Right lobe of liver (tissue), 6 donors: ENCODE data around the gene CHAC2. TPM values are rescaled to one million over a fixed set of nuclear protein-coding genes. Genes with fewer than 3 reads are reported as not detected.

Source experiments
- ATAC-seq, 4 donors: fragments of 200-7000 bp; cut with Tn5 transposase; one replicate each; pipeline ENCODE4 v1.9.1; 2020; ENCODE audit warnings: mild to moderate bottlenecking in 4 of 4, moderate library complexity in 4 of 4
- DNase-seq, 3 donors: peaks; one replicate each; pipeline ENCODE4 v3.0.0-alpha.2; 2020
- H3K27ac ChIP-seq, 3 donors: fragments of 200-600 bp; one replicate each; pipeline ENCODE4 v1.8.0; 2022
- H3K27me3 ChIP-seq, 2 donors: fragments of 200-600 bp; one replicate each; pipeline ENCODE4 v1.8.0; 2022
- H3K36me3 ChIP-seq, 4 donors: fragments of 200-600 bp; sonication (generic) in 1 of 4; one replicate each; pipeline versions ENCODE4 v1.5.1 to v1.8.0; 2017 to 2022; ENCODE audit warnings: control low read depth in 1 of 4
- H3K4me1 ChIP-seq, 4 donors: fragments of 200-600 bp; sonication (generic) in 1 of 4; one replicate each; pipeline versions ENCODE4 v1.5.1 to v1.8.0; 2017 to 2022; ENCODE audit warnings: control low read depth in 1 of 4
- H3K4me3 ChIP-seq, 3 donors: fragments of 200-600 bp; one replicate each; pipeline ENCODE4 v1.8.0; 2022
- H3K9me3 ChIP-seq, 4 donors: fragments of 200-600 bp; sonication (generic) in 1 of 4; one replicate each; pipeline versions ENCODE4 v1.5.1 to v1.8.0; 2017 to 2022; ENCODE audit warnings: control low read depth in 1 of 4
- POLR2A ChIP-seq: fragments of 450-650 bp; IDR thresholded peaks from one replicate; pipeline ENCODE4 v1.6.1; 2017; ENCODE audit warnings: antibody characterized with exemption, mild to moderate bottlenecking
- WGBS: methylation state at CpG from one replicate; pipeline ENCODE4 v1.1.6; 2018; ENCODE audit warnings: low coverage, low lambda C conversion rate; ENCODE audit not compliant: insufficient coverage; ENCODE audit errors: missing lambda C conversion rate; 5-methylcytosine and 5-hydroxymethylcytosine counted together
- intact Hi-C, 2 donors: fragments of 100-400 bp; cut with DNase I; formaldehyde crosslinking; loops; one replicate each; pipeline versions ENCODE4 v1.11.2 to v1.14.1; 2022
- total RNA-seq, 6 experiments: library from RNA; depleted of rRNA in 2 of 6; stranded (reverse); fragments of >200 nt in 2 of 6; fragmentation: NEBNext Ultra II Directional in 3 of 6; extraction: Animal tissue kit (Norgen Biotek cat#: 25700) in 3 of 6; gene quantifications; one replicate each; pipeline versions ENCODE4 v1.1.0 to v1.2.4, GENCODE V29; 2016 to 2023
- TF ChIP-seq, protein P1 (sequence below), 4 donors: fragments of 200-600 bp in 3 of 4; fragments of 450-650 bp in 1 of 4; IDR thresholded peaks; one replicate each; pipeline versions ENCODE4 v1.5.1 to v1.8.0; 2016 to 2022; ENCODE audit warnings: antibody characterized with exemption in 4 of 4, mild to moderate bottlenecking in 2 of 4
- donor health status: DM: no; HTN: yes; CAD: no.
- donor health status: DM: no; HTN: no; CAD: no.
- donor health status: DM: no; HTN: no; CAD: no.
- donor health status: DM: no; HTN: yes; CAD: no.
- donor health status: DM: no; HTN: yes; CAD: no.

The CHAC2 gene
- total RNA-seq, 6 experiments from 2014 or later: 1.2 to 4.3 (median 2.5) TPM

DNA sequence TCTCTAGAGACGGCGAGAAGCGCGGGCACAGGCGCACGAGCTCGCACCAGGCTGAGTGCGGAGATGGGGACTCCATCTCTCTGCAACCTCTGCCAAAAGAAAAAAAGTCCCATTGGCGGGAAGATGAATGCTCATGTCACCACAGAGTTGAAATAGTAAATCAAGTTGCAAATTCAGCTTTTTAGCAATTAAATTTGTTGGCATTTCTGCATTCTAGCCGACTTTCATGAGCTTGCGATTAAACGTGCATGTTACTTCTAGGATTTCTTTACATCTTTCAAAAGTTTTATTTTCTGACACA lies 588 bp downstream of the CHAC2 start:
- intact Hi-C loops: no loop called here
- TF ChIP-seq POLR2A: no peak
- TF ChIP-seq, protein P1, sequence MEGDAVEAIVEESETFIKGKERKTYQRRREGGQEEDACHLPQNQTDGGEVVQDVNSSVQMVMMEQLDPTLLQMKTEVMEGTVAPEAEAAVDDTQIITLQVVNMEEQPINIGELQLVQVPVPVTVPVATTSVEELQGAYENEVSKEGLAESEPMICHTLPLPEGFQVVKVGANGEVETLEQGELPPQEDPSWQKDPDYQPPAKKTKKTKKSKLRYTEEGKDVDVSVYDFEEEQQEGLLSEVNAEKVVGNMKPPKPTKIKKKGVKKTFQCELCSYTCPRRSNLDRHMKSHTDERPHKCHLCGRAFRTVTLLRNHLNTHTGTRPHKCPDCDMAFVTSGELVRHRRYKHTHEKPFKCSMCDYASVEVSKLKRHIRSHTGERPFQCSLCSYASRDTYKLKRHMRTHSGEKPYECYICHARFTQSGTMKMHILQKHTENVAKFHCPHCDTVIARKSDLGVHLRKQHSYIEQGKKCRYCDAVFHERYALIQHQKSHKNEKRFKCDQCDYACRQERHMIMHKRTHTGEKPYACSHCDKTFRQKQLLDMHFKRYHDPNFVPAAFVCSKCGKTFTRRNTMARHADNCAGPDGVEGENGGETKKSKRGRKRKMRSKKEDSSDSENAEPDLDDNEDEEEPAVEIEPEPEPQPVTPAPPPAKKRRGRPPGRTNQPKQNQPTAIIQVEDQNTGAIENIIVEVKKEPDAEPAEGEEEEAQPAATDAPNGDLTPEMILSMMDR (IDR thresholded peaks at IDR 0.05): no peak
- no peaks in the 10 kb centered on the region for H3K27me3 ChIP-seq
- H3K4me3 ChIP-seq: peak overlapping the region; percentile 72 to 84 (median 73)
- peaks cover 0 to 1% (median 0%) of the 10 kb centered on the region in 4 donors for H3K36me3 ChIP-seq
- no peak for ATAC-seq
- no peaks in the 10 kb centered on the region for H3K9me3 ChIP-seq
- peak overlapping the region in 1 of 3 donors; percentile 75 for H3K27ac ChIP-seq
- H3K4me1 ChIP-seq: peaks cover 0 to 5% (median 2%) of the 10 kb centered on the region in 4 donors
- WGBS: under 1% methylated on average over 12 of the region's 12 CpGs
- no peak for DNase-seq

DNA sequence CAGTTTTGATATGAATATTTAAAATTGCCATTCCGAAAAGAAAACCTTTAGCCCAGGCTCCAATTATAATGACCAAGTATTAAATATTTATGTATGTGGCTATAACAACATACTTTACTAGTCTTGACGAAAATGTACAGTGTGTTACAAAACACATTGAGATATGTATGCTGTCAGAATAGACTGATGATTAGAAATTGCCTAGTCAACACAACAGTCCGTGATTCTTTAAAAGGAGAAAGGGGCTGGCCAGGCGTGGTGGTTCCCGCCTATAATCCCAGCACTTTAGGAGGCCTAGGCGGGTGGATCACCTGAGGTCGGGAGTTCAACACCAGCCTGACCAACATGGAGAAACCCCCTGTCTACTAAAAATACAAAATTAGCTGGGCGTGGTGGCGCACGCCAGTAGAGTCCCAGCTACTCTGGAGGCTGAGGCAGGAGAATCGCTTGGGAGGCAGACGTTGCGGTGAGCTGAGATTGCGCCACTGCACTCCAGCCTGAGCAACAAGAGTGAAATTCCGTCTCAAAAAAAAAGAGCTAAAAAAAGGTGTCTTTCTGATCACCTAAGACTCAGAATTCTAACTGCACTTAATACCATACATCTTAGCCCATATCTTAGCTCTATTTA lies 1.8 kb downstream of the CHAC2 start:
- no peaks in the 10 kb centered on the region for H3K36me3 ChIP-seq
- H3K4me3 ChIP-seq: no peak overlapping the region
- DNase-seq (no peak), ATAC-seq (no peak)
- 80% methylated on average over 9 of the region's 15 CpGs for WGBS
- peaks cover 0 to 5% (median 2%) of the 10 kb centered on the region in 4 donors for H3K4me1 ChIP-seq
- intact Hi-C loops: no loop called here
- no peak for TF ChIP-seq POLR2A
- TF ChIP-seq, protein P1 (IDR thresholded peaks at IDR 0.05): no peak
- H3K9me3 ChIP-seq: no peaks in the 10 kb centered on the region
- no peak overlapping the region for H3K27ac ChIP-seq
- H3K27me3 ChIP-seq: no peaks in the 10 kb centered on the region

DNA sequence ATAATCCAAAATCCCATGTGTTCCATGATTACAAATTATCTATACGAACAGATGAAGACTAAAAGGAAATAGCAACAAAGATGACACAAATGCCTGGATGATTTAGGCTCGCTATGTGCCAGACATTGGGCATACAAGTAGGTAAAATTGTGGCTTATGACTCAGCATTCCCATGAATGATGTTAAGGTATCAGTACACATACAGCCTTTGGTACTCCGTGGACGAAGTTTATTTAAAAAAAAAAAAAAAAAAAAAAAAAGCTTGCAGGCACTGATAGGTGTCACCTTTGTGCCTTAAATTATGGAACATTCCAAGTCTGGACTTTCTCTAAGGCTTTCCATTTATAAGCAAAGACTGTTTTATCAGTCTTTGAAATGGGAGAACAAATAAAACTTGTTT lies 2.7 kb downstream of the CHAC2 start:
- no peaks in the 10 kb centered on the region for H3K27me3 ChIP-seq
- intact Hi-C loops: no loop called here
- no peaks in the 10 kb centered on the region for H3K9me3 ChIP-seq
- WGBS: 84% methylated on average over 4 of the region's 4 CpGs
- TF ChIP-seq, protein P1 (IDR thresholded peaks at IDR 0.05): no peak
- TF ChIP-seq POLR2A: no peak
- peaks cover 0 to 5% (median 2%) of the 10 kb centered on the region in 4 donors for H3K4me1 ChIP-seq
- no peak overlapping the region for H3K4me3 ChIP-seq
- DNase-seq (no peak), ATAC-seq (no peak)
- H3K36me3 ChIP-seq: no peaks in the 10 kb centered on the region
- no peak overlapping the region for H3K27ac ChIP-seq

DNA sequence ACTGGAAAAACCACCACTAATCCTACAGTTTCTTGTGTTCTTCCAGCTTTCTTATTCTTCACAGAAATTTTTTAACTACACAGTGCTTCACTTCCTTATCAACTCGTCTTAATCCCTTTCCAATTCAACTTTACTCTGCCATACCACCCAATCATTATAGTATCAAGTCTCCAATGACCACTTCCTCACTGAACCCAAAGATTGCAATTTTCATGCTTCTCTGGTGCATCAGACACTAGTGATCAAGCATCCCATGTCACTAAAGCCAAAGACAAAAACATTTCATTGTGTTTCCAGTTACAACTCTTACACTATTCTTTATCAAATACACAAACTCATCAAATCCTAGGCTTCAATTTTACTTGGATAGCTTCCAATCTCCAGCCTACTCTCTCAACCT lies 9.5 kb downstream of the CHAC2 start:
- WGBS: 73% methylated on average over 1 of the region's 1 CpG

More for the DNA sequence above, 9.5 kb downstream of the CHAC2 start:
- H3K9me3 ChIP-seq: no peaks in the 10 kb centered on the region
- intact Hi-C loops: no loop called here
- no peak overlapping the region for H3K4me3 ChIP-seq
- no peaks in the 10 kb centered on the region for H3K36me3 ChIP-seq
- no peak for ATAC-seq
- no peaks in the 10 kb centered on the region for H3K27me3 ChIP-seq
- DNase-seq: no peak
- H3K4me1 ChIP-seq: no peaks in the 10 kb centered on the region
- no peak overlapping the region for H3K27ac ChIP-seq
- TF ChIP-seq POLR2A: no peak
- TF ChIP-seq, protein P1 (IDR thresholded peaks at IDR 0.05): no peak
